Mucosa of stomach (tissue), 1 donor: ENCODE data around the gene RNU6-7.

Source experiments
- H3K27me3 ChIP-seq: one replicate; pipeline ENCODE4 v1.7.0; 2013; ENCODE audit warnings: mild to moderate bottlenecking, low read length; ENCODE audit not compliant: control insufficient read depth, insufficient read depth
- H3K36me3 ChIP-seq: one replicate; pipeline ENCODE4 v1.7.0; 2013; ENCODE audit warnings: low read length; ENCODE audit not compliant: control insufficient read depth, insufficient read depth
- H3K4me1 ChIP-seq: one replicate; pipeline ENCODE4 v1.7.0; 2013; ENCODE audit warnings: mild to moderate bottlenecking, low read length; ENCODE audit not compliant: control insufficient read depth, insufficient read depth
- H3K4me3 ChIP-seq: one replicate; pipeline ENCODE4 v1.7.0; 2013; ENCODE audit warnings: low read length
- H3K9ac ChIP-seq: one replicate; pipeline ENCODE4 v1.7.0; 2013; ENCODE audit warnings: mild to moderate bottlenecking, low read length, moderate library complexity
- H3K9me3 ChIP-seq: one replicate; pipeline ENCODE4 v1.7.0; 2013; ENCODE audit warnings: mild to moderate bottlenecking, low read length, moderate library complexity; ENCODE audit not compliant: control insufficient read depth
- donor health status: Pancreatic carcinoma.

Gene RNU6-7

DNA sequence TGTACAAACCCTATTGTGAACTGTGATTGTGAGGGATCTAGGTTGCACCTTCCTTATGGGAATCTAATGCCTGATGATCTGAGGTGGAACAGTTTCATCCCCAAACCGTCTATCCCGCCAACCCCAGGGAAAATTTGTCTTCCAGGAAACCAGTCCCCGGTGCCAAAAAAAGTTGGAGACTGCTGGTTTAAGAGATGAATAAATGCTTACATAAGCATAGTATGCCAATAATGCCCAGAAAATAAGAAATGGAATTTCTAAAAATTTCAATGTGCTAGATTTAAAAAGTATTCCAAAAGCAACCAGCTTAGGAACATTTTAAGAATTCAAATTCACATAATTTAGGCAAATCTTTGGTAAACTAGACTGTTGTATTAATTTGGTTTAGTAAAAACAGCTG lies 6.6 kb downstream of the RNU6-7 start:
- Histone ChIP-seq H3K9me3 (no peaks in the 10 kb centered on the region), H3K4me3 (no peak overlapping the region), H3K27me3 (peaks cover 11% of the 10 kb centered on the region), H3K4me1 (no peaks in the 10 kb centered on the region), H3K36me3 (no peaks in the 10 kb centered on the region), H3K9ac (no peak overlapping the region)

DNA sequence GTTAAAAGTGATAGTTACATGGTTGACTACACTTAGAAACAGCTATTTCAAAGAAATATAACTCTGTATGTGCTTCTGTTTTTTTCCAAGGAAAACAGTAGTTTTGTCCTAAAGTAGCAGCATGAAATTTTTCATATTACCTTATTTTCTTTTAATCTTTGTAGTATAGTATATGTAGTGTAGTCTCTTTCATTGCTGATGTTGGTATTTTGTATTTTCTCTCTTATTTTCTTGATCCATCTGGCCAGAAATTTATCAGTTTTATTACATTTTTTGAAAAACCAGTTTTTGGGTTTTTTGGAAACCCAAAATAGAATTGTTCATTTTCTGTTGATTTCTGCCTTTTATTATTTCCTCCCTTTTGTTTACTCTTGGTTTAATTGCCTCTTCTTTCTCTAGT lies 7.6 kb downstream of the RNU6-7 start:
- no peaks in the 10 kb centered on the region for H3K9me3 ChIP-seq
- H3K4me1 ChIP-seq = no peaks in the 10 kb centered on the region
- no peak overlapping the region for H3K9ac ChIP-seq

DNA sequence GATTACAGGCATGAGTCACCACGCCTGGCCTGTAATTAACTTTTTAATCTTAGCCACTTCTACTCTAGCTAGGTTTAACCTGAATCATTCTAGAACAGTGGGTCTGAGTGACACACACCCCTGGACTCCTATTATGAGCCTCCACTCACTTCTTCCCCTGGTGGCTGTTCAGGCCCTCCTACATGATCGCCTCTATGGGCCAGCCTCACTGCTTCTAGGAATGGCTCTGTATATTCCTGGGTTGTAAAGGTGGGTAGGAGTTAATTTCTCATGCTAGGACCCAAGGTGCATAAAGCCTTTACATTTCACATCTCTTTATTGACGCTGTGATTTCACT lies 9.2 kb downstream of the RNU6-7 start:
- Histone ChIP-seq H3K36me3 (no peaks in the 10 kb centered on the region), H3K9me3 (no peaks in the 10 kb centered on the region), H3K4me1 (no peaks in the 10 kb centered on the region), H3K27me3 (no peaks in the 10 kb centered on the region), H3K9ac (no peak overlapping the region), H3K4me3 (no peak overlapping the region)

More for the DNA sequence above, 7.6 kb downstream of the RNU6-7 start:
- no peaks in the 10 kb centered on the region for H3K36me3 ChIP-seq
- H3K27me3 ChIP-seq = peaks cover 2% of the 10 kb centered on the region
- no peak overlapping the region for H3K4me3 ChIP-seq

DNA sequence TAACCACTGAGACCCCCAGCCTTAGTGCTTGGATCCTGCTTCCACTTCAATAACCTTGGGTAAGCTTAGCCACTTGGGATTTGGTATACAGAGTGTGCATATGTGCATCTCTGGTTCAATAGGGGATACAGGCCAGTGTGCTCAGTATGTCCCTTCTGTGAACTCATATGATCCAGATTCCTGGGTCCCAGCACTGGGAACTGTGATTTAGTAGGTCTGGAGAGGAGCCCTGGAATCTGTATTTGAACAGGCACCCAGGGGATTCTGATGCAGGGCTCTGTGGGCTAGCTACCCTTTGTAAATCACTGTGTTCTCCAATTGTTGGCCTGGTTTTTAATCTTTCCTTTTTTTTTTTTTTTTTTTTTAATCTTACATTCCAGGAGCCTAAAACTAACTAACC lies 11.0 kb downstream of the RNU6-7 start:
- H3K4me1 ChIP-seq = no peaks in the 10 kb centered on the region
- H3K27me3 ChIP-seq = no peaks in the 10 kb centered on the region
- H3K4me3 ChIP-seq = no peak overlapping the region
- H3K9me3 ChIP-seq = no peaks in the 10 kb centered on the region
- no peaks in the 10 kb centered on the region for H3K36me3 ChIP-seq
- no peak overlapping the region for H3K9ac ChIP-seq

DNA sequence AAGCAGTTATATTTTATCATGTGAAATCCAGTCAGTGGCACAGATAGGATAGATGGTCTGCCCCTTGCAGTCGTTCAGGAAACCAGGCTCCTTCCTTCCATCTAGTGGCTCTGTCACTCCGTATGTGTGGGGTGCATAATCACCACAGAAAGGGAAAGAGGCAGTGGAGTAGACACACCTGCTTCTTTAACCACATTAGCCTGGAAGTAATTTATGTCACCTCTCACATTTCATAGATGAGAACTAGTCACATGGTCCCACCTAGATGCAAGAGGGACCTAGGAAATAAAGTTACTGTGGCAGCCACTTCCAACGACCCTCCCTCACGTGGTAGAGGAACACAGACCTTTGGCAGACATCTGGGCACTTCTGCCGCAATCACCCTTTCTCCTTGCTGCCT lies 15.5 kb downstream of the RNU6-7 start:
- no peaks in the 10 kb centered on the region for H3K27me3 ChIP-seq
- no peaks in the 10 kb centered on the region for H3K36me3 ChIP-seq
- H3K4me3 ChIP-seq = no peak overlapping the region
- no peaks in the 10 kb centered on the region for H3K4me1 ChIP-seq
- H3K9ac ChIP-seq = no peak overlapping the region
- H3K9me3 ChIP-seq = no peaks in the 10 kb centered on the region

DNA sequence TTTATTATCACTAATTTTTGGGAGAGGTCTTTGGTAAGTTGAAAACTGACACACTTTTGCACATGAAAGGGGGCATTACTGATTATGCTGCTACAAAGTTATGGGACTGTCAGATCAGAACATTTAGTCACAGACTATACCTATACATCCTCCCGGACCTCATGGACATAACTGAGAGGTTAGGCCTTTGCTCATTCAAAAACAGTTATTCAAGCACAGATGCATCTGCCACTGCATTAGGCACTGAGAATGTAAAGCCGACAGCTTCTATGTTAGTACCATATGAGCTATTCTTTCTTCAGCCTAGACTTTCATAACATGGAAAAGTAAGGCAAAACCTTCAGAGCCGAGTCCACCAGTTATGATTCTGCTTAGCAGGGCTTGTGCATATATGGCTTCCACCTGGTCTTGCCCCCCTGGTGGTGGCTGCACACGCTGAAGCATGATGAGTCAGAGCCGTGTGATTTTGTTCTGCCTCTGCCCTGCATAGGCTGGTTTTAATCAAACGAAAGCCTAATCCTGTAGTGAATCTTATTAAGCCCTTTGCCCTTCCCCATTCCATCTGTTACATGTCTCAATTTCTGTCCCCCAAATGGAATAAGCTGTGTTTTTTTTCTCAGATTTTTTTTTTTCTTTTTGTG lies 23.0 kb downstream of the RNU6-7 start:
- Histone ChIP-seq H3K9ac (no peak overlapping the region), H3K4me3 (no peak overlapping the region), H3K27me3 (peaks cover 11% of the 10 kb centered on the region), H3K4me1 (no peaks in the 10 kb centered on the region), H3K36me3 (no peaks in the 10 kb centered on the region), H3K9me3 (no peaks in the 10 kb centered on the region)

DNA sequence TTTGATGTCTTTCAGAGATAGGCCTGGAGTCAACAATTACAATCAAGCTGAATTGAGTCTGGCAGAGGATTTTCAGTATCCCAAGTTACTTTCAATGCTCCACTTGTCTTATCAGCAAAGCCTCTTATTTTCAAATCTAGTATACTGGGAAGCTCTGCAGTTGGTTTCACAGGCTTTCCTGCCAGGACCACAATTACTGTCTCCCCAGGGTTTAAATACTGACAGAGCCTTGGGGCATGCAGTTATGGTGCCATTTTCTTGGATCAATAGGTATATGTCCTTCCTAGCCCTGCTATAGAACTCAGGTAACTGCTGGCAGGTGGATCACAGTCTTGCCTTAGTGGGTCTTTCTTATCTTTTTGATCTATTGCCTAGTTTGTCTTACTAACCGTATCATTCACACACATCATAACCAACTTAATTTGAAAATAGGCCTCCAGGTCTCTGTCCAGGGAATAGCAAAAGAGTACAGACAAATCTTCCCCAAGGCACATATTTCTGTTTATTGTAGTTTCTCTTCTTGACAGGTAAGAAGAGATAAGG lies 23.6 kb downstream of the RNU6-7 start:
- Histone ChIP-seq H3K36me3 (no peaks in the 10 kb centered on the region), H3K9ac (no peak overlapping the region), H3K4me3 (no peak overlapping the region), H3K27me3 (peaks cover 11% of the 10 kb centered on the region), H3K4me1 (no peaks in the 10 kb centered on the region), H3K9me3 (no peaks in the 10 kb centered on the region)

DNA sequence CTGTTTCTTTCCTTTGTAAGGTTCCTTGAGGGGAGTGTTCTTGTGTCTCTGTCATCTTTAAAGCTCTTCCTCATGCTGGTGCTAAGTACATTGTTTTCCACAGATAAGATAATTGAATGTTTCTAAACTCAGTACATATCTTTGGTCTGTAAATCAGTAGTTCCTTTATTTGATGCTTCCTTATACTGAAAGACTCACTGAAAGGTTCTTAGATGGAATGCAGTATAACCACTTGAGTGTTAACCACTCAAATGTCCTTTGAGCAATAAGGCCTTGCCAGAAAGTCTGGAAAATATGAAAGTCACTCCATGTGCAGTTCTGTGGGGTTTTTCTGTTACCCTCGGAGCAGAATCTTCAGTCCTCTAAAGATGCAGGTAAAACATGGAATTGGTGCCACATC lies 24.2 kb downstream of the RNU6-7 start:
- Histone ChIP-seq H3K4me3 (no peak overlapping the region), H3K27me3 (peaks cover 14% of the 10 kb centered on the region), H3K36me3 (no peaks in the 10 kb centered on the region), H3K9me3 (no peaks in the 10 kb centered on the region), H3K9ac (no peak overlapping the region), H3K4me1 (no peaks in the 10 kb centered on the region)

DNA sequence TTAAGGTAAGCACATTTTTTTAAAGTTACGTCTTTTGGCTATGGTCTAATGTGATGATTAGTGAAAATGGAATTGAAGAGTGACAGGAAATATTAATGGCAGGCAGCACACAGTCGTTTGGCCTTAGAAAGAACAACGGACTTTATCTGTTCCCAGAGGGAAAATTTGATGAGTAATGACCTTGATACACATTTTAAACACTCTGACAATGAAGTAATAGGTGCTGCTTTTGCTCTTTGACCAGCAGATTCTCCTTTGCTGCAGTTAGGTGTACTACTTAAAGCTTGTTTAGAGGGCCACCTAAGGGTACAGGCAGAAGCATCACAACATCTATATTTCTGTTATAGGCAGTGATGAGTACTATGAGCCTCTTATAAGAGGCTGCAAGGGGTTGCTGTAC lies 28.3 kb downstream of the RNU6-7 start:
- no peaks in the 10 kb centered on the region for H3K9me3 ChIP-seq
- no peak overlapping the region for H3K9ac ChIP-seq
- peaks cover 11% of the 10 kb centered on the region for H3K27me3 ChIP-seq
- H3K4me3 ChIP-seq = no peak overlapping the region
- no peaks in the 10 kb centered on the region for H3K4me1 ChIP-seq
- H3K36me3 ChIP-seq = no peaks in the 10 kb centered on the region

DNA sequence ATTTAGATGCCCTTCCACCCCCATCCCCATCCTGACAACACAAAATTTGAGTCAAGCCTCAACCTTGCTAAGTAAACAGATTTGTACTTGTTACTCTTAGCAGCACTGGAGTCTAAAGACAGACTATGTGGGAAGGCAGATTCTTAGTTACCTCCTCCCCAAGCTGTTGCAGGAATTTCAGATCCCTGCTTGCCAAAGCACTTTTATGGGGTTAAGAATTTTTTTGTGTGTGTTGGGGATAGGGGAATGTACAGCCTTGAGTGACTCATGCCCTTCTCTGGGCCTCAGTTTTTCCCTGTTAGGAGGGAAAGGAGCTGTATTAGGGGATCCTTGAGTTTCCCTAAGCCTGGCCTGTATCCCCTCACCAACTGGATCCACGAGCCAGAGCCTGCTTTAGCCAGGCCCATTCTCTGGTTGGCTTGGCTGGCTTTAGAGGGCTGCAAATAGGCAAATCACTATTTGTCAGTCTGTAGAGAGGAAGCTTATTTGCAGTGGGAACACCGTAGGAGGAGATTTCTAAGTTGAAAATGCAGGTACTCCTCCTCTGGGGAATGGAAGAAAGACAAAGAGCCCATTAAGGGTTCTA lies 28.9 kb downstream of the RNU6-7 start:
- Histone ChIP-seq H3K4me1 (no peaks in the 10 kb centered on the region), H3K9me3 (no peaks in the 10 kb centered on the region), H3K4me3 (no peak overlapping the region), H3K9ac (no peak overlapping the region), H3K27me3 (peaks cover 11% of the 10 kb centered on the region), H3K36me3 (no peaks in the 10 kb centered on the region)

DNA sequence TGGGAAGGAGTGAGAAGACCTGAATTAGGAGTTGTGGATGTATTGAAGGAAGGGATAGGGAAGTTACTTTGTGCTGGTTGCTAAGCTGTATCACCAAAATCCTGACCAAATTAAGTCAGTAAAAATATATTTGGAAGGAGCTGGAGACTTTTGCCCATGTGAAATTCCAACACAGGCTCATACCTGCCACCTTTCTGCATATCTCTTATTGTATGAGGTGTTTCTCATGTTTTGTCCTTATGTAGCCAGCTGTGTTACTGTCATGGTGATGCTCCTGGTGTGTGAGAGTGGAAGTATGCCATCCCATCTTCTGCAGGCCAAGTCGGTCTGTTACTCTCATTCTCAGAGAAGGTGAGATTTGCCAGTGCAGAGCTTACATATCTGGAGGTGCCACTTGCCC lies 30.6 kb downstream of the RNU6-7 start:
- Histone ChIP-seq H3K27me3 (peaks cover 11% of the 10 kb centered on the region), H3K36me3 (no peaks in the 10 kb centered on the region), H3K9me3 (no peaks in the 10 kb centered on the region), H3K4me1 (no peaks in the 10 kb centered on the region), H3K4me3 (no peak overlapping the region), H3K9ac (no peak overlapping the region)

DNA sequence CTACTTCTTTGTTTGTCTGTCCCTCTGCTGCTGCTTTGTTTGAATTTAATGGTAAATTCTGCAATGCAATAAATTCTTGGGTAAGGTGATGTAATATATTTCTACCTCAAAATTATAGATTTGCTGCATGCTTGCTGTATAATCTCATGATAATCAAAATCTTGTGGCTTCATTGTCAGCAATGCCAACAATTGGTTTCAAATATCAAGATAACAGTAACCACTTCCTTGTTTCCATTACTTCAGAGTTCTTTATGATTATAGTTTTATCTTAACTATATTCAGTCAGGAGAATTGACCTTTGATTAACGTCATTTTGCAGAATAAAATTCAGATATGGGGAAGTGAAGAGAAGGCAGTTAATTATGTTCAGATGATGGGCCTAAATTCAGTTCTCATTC lies 31.4 kb downstream of the RNU6-7 start:
- Histone ChIP-seq H3K36me3 (no peaks in the 10 kb centered on the region), H3K4me1 (no peaks in the 10 kb centered on the region), H3K9me3 (no peaks in the 10 kb centered on the region), H3K9ac (no peak overlapping the region), H3K27me3 (peaks cover 11% of the 10 kb centered on the region), H3K4me3 (no peak overlapping the region)
